Measurements from ENCODE around the gene SPSB4. TPM values are rescaled to one million over a fixed set of nuclear protein-coding genes. Genes with fewer than 3 reads are reported as not detected.

Gene SPSB4
- total RNA-seq, 1 donor from 2014 or later, result 2.2 TPM

- Histone ChIP-seq H3K79me2 (ENCODE audit: insufficient read depth, low read length) (no peaks in the 10 kb centered on the region), H3K4me1 (ENCODE audit: insufficient read depth, low read length) (no peaks in the 10 kb centered on the region), H3K4me2 (ENCODE audit: low read length) (no peak overlapping the region), H3K4me3 (ENCODE audit: insufficient read depth, low read depth, low read length) (no peak overlapping the region), H3K27ac (ENCODE audit: low read depth, low read length) (no peak overlapping the region), H3K9ac (ENCODE audit: low read length) (no peak overlapping the region), H2AFZ (ENCODE audit: low read depth, low read length) (no peak overlapping the region), H3K9me3 (ENCODE audit: insufficient read depth, low read depth, low read length) (peaks cover 6% of the 10 kb centered on the region), H4K20me1 (ENCODE audit: insufficient read depth, low read length) (no peaks in the 10 kb centered on the region), H3K36me3 (ENCODE audit: insufficient read depth, low read length) (no peaks in the 10 kb centered on the region), H3K27me3 (ENCODE audit: insufficient read depth, low read length) (no peaks in the 10 kb centered on the region)
- H3K27me3 Mint-ChIP-seq (ENCODE audit: low read depth, unreplicated experiment), result peaks cover 13% of the 10 kb centered on the region
- TF ChIP-seq EZH2 (IDR thresholded peaks at IDR 0.05; ENCODE audit: insufficient read depth, low read length) (no peak), CTCF (IDR thresholded peaks at IDR 0.05; ENCODE audit: insufficient read depth, low read depth, low read length) (no peak)
- H3K4me1 Mint-ChIP-seq (ENCODE audit: low read depth, unreplicated experiment), result peaks cover 3% of the 10 kb centered on the region
- DNase-seq (ENCODE audit: low read depth) (no peak), FAIRE-seq (no peak)
- peaks cover 17% of the 10 kb centered on the region for H3K9me3 Mint-ChIP-seq (ENCODE audit: unreplicated experiment)
- H3K4me3 Mint-ChIP-seq (ENCODE audit: unreplicated experiment), result no peak overlapping the region
- no peaks in the 10 kb centered on the region for H3K36me3 Mint-ChIP-seq (ENCODE audit: low read depth, unreplicated experiment)
- no peak overlapping the region for H3K27ac Mint-ChIP-seq (ENCODE audit: unreplicated experiment)
Observed at GRCh38 chr3:141147657-141148056, 96.5 kb downstream of the SPSB4 start.

- H2AFZ ChIP-seq (ENCODE audit: low read depth, low read length), result no peak overlapping the region
- DNase-seq (ENCODE audit: low read depth), result no peak
- H3K79me2 ChIP-seq (ENCODE audit: insufficient read depth, low read length), result no peaks in the 10 kb centered on the region
- FAIRE-seq, result no peak
- H3K27ac ChIP-seq (ENCODE audit: low read depth, low read length), result no peak overlapping the region
- no peak for TF ChIP-seq EZH2 (IDR thresholded peaks at IDR 0.05; ENCODE audit: insufficient read depth, low read length)
- TF ChIP-seq CTCF (IDR thresholded peaks at IDR 0.05; ENCODE audit: insufficient read depth, low read depth, low read length), result no peak
- H3K36me3 ChIP-seq (ENCODE audit: insufficient read depth, low read length), result no peaks in the 10 kb centered on the region
- H3K9ac ChIP-seq (ENCODE audit: low read length), result no peak overlapping the region
- Mint-ChIP-seq H3K4me1 (ENCODE audit: low read depth, unreplicated experiment) (peaks cover 3% of the 10 kb centered on the region), H3K27ac (ENCODE audit: unreplicated experiment) (no peak overlapping the region), H3K27me3 (ENCODE audit: low read depth, unreplicated experiment) (peaks cover 15% of the 10 kb centered on the region), H3K4me3 (ENCODE audit: unreplicated experiment) (no peak overlapping the region), H3K36me3 (ENCODE audit: low read depth, unreplicated experiment) (no peaks in the 10 kb centered on the region), H3K9me3 (ENCODE audit: unreplicated experiment) (peaks cover 12% of the 10 kb centered on the region)
- no peaks in the 10 kb centered on the region for H3K4me1 ChIP-seq (ENCODE audit: insufficient read depth, low read length)
- H3K9me3 ChIP-seq (ENCODE audit: insufficient read depth, low read depth, low read length), result peaks cover 3% of the 10 kb centered on the region
- no peaks in the 10 kb centered on the region for H4K20me1 ChIP-seq (ENCODE audit: insufficient read depth, low read length)
- H3K4me2 ChIP-seq (ENCODE audit: low read length), result no peak overlapping the region
- H3K27me3 ChIP-seq (ENCODE audit: insufficient read depth, low read length), result no peaks in the 10 kb centered on the region
- no peak overlapping the region for H3K4me3 ChIP-seq (ENCODE audit: insufficient read depth, low read depth, low read length)
Observed at GRCh38 chr3:141148169-141148568, 97.0 kb downstream of the SPSB4 start.

GRCh38 chr3:141148770-141149169 is 97.6 kb downstream of the SPSB4 start:
- no peaks in the 10 kb centered on the region for H3K9me3 ChIP-seq (ENCODE audit: insufficient read depth, low read depth, low read length)
- H3K36me3 ChIP-seq (ENCODE audit: insufficient read depth, low read length), result no peaks in the 10 kb centered on the region
- H3K79me2 ChIP-seq (ENCODE audit: insufficient read depth, low read length), result no peaks in the 10 kb centered on the region
- H3K4me1 ChIP-seq (ENCODE audit: insufficient read depth, low read length), result no peaks in the 10 kb centered on the region
- no peaks in the 10 kb centered on the region for H3K27me3 ChIP-seq (ENCODE audit: insufficient read depth, low read length)
- H3K27ac ChIP-seq (ENCODE audit: low read depth, low read length), result no peak overlapping the region
- Mint-ChIP-seq H3K36me3 (ENCODE audit: low read depth, unreplicated experiment) (no peaks in the 10 kb centered on the region), H3K27me3 (ENCODE audit: low read depth, unreplicated experiment) (peaks cover 16% of the 10 kb centered on the region), H3K27ac (ENCODE audit: unreplicated experiment) (no peak overlapping the region), H3K4me3 (ENCODE audit: unreplicated experiment) (no peak overlapping the region), H3K4me1 (ENCODE audit: low read depth, unreplicated experiment) (peaks cover 3% of the 10 kb centered on the region), H3K9me3 (ENCODE audit: unreplicated experiment) (peaks cover 8% of the 10 kb centered on the region)
- H3K4me2 ChIP-seq (ENCODE audit: low read length), result no peak overlapping the region
- no peak overlapping the region for H2AFZ ChIP-seq (ENCODE audit: low read depth, low read length)
- TF ChIP-seq EZH2 (IDR thresholded peaks at IDR 0.05; ENCODE audit: insufficient read depth, low read length) (no peak), CTCF (IDR thresholded peaks at IDR 0.05; ENCODE audit: insufficient read depth, low read depth, low read length) (no peak)
- H3K9ac ChIP-seq (ENCODE audit: low read length), result no peak overlapping the region
- no peaks in the 10 kb centered on the region for H4K20me1 ChIP-seq (ENCODE audit: insufficient read depth, low read length)
- FAIRE-seq (no peak), DNase-seq (ENCODE audit: low read depth) (no peak)
- no peak overlapping the region for H3K4me3 ChIP-seq (ENCODE audit: insufficient read depth, low read depth, low read length)
